Prostate gland (tissue), 2 donors: ENCODE results near the gene ESRRB.

ENCODE experiments used
- CTCF ChIP-seq, 4 experiments: fragments of 200-600 bp in 2 of 4; fragments of 450-650 bp in 2 of 4; sonication (generic) in 2 of 4; IDR thresholded peaks; 1 replicate in 3 of 4; 2 replicates in 1 of 4; pipeline ENCODE4 v1.5.1; 2016 to 2019; ENCODE audit warnings: antibody characterized with exemption in 4 of 4, mild to moderate bottlenecking in 2 of 4, moderate library complexity in 2 of 4
- POLR2A ChIP-seq: fragments of 450-650 bp; IDR thresholded peaks from one replicate; pipeline ENCODE4 v1.6.1; 2016; ENCODE audit warnings: antibody characterized with exemption, mild to moderate bottlenecking
- POLR2AphosphoS5 ChIP-seq: sonication (generic); formaldehyde crosslinking; IDR thresholded peaks from one replicate; pipeline ENCODE4 v1.6.1; 2017; ENCODE audit warnings: antibody characterized with exemption

- no peak for TF ChIP-seq CTCF (IDR thresholded peaks at IDR 0.05)
- TF ChIP-seq POLR2A, result no peak
- TF ChIP-seq POLR2AphosphoS5, result no peak
Measured at GRCh38 chr14:76502219-76502618, 126.3 kb downstream of the ESRRB start.
